Stomach (tissue), 4 donors: Measurements from ENCODE around the gene IP6K3.

Source experiments
- CTCF ChIP-seq, 7 experiments: fragments of 450-650 bp in 4 of 7; fragments of 200-600 bp in 3 of 7; sonication (generic) in 3 of 7; IDR thresholded peaks; one replicate each; pipeline ENCODE4 v1.5.1; 2016 to 2019; ENCODE audit warnings: antibody characterized with exemption in 7 of 7, control low read depth in 2 of 7, mild to moderate bottlenecking in 1 of 7
- EP300 ChIP-seq: sonication (generic); formaldehyde crosslinking; IDR thresholded peaks from one replicate; pipeline ENCODE4 v1.6.1; 2017; ENCODE audit warnings: antibody characterized with exemption
- POLR2A ChIP-seq, 4 donors: fragments of 450-650 bp; IDR thresholded peaks; one replicate each; pipeline ENCODE4 v1.6.1; 2016; ENCODE audit warnings: antibody characterized with exemption in 4 of 4, control low read depth in 2 of 4, mild to moderate bottlenecking in 1 of 4, moderate library complexity in 1 of 4
- POLR2AphosphoS5 ChIP-seq, 3 donors: sonication (generic); formaldehyde crosslinking; IDR thresholded peaks; one replicate each; pipeline ENCODE4 v1.6.1; 2016; ENCODE audit warnings: antibody characterized with exemption in 3 of 3

GRCh38 chr6:33731751-33732282 is 14.9 kb downstream of the IP6K3 start:
- no peak for TF ChIP-seq CTCF (IDR thresholded peaks at IDR 0.05)
- TF ChIP-seq EP300, result no peak
- TF ChIP-seq POLR2A (IDR thresholded peaks at IDR 0.05), result no peak
- TF ChIP-seq POLR2AphosphoS5 (IDR thresholded peaks at IDR 0.05), result no peak
